Ascending aorta (tissue), 2 donors: ENCODE data around the gene TRANK1. TPM values are rescaled to one million over a fixed set of nuclear protein-coding genes. Genes with fewer than 3 reads are reported as not detected.

ENCODE experiments used
- DNase-seq, 2 donors: peaks; one replicate each; pipeline ENCODE4 v3.0.0-alpha.2; 2019; ENCODE audit warnings: low spot score in 2 of 2
- H3K27ac ChIP-seq, 2 donors: fragments of 200-600 bp; sonication (generic); one replicate each; pipeline ENCODE4 v1.5.1; 2016 to 2017; ENCODE audit warnings: mild to moderate bottlenecking in 1 of 2
- H3K27me3 ChIP-seq: fragments of 200-600 bp; sonication (generic); one replicate; pipeline ENCODE4 v1.5.1; 2017
- H3K36me3 ChIP-seq, 2 donors: fragments of 200-600 bp; sonication (generic); one replicate each; pipeline ENCODE4 v1.5.1; 2016
- H3K4me1 ChIP-seq, 2 donors: fragments of 200-600 bp; sonication (generic); one replicate each; pipeline ENCODE4 v1.5.1; 2016 to 2017; ENCODE audit warnings: mild to moderate bottlenecking in 1 of 2
- H3K4me3 ChIP-seq, 2 donors: fragments of 200-600 bp; sonication (generic); one replicate each; pipeline ENCODE4 v1.5.1; 2016 to 2017; ENCODE audit warnings: mild to moderate bottlenecking in 1 of 2
- H3K9me3 ChIP-seq, 2 donors: fragments of 200-600 bp; sonication (generic); one replicate each; pipeline ENCODE4 v1.5.1; 2016
- intact Hi-C: fragments of 100-400 bp; cut with DNase I; formaldehyde crosslinking; loops from one replicate; pipeline ENCODE4 v1.15.1; 2023
- total RNA-seq: library from RNA; depleted of rRNA; stranded (reverse); fragments of >200 nt; gene quantifications from one replicate; pipeline ENCODE4 v1.1.0, GENCODE V29; 2016
- TF ChIP-seq, protein P1 (sequence below), 3 experiments: fragments of 200-600 bp in 2 of 3; fragments of 450-650 bp in 1 of 3; sonication (generic) in 2 of 3; IDR thresholded peaks; one replicate each; pipeline ENCODE4 v1.5.1; 2016 to 2019; ENCODE audit warnings: antibody characterized with exemption in 3 of 3, mild to moderate bottlenecking in 1 of 3, moderate library complexity in 1 of 3

The TRANK1 gene
- total RNA-seq, 1 donor from 2014 or later: 14.8 TPM

DNA sequence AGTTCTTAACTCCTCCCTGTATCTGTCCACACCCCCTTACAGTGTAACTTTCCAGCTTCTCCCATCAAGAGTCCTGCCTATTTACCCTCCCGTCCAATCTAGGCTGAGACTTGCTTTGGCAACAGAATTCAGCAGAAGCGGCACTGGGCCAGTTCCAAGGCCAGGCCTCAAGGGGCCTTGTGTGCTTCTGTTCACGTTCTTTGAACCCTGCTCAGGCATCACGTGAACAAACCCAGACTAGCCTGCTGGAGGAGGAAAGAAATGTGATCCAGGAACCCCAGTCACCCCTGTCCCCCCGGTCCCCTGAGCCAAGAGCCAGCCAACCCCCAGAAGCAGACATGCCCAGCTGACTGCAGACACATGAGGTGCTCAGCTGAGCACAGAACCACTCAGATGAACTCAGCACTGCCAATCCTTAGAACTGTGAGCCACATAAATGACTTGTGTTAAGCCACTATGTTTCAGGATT lies 104.4 kb downstream of the TRANK1 start:
- DNase-seq: no peak
- no peaks in the 10 kb centered on the region for H3K27me3 ChIP-seq
- peaks cover 37 to 54% of the 10 kb centered on the region in 2 donors for H3K36me3 ChIP-seq
- H3K27ac ChIP-seq: no peak overlapping the region
- no peak overlapping the region for H3K4me3 ChIP-seq
- TF ChIP-seq, protein P1, sequence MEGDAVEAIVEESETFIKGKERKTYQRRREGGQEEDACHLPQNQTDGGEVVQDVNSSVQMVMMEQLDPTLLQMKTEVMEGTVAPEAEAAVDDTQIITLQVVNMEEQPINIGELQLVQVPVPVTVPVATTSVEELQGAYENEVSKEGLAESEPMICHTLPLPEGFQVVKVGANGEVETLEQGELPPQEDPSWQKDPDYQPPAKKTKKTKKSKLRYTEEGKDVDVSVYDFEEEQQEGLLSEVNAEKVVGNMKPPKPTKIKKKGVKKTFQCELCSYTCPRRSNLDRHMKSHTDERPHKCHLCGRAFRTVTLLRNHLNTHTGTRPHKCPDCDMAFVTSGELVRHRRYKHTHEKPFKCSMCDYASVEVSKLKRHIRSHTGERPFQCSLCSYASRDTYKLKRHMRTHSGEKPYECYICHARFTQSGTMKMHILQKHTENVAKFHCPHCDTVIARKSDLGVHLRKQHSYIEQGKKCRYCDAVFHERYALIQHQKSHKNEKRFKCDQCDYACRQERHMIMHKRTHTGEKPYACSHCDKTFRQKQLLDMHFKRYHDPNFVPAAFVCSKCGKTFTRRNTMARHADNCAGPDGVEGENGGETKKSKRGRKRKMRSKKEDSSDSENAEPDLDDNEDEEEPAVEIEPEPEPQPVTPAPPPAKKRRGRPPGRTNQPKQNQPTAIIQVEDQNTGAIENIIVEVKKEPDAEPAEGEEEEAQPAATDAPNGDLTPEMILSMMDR (IDR thresholded peaks at IDR 0.05): no peak
- H3K4me1 ChIP-seq: no peaks in the 10 kb centered on the region
- no peaks in the 10 kb centered on the region for H3K9me3 ChIP-seq
- intact Hi-C loops: no loop called here

DNA sequence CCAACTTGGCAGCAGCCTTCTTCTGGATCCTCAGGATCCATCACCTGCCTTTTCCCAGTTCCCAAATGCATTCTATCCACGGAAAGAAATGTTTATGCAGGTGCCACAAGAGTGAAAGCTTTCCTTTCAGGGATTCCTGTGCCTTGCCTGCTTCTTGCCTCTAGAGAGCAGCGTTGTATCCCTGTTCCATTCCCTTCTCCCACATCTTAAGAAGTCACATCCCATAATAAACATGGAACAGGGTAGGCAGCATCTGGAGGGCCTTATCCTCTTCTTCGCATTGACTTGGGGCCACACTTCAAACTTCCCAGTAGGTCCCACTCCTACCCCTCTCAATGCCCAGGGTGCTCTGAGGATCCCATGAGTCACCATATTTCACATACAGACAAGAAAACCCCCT lies 107.8 kb downstream of the TRANK1 start:
- Histone ChIP-seq H3K9me3 (no peaks in the 10 kb centered on the region), H3K36me3 (peaks cover 41 to 60% of the 10 kb centered on the region in 2 donors)
- intact Hi-C loops: no loop called here

GRCh38 chr3:36833160-36833814 lies 111.6 kb downstream of the TRANK1 start:
- no peak overlapping the region for H3K27ac ChIP-seq
- H3K9me3 ChIP-seq: no peaks in the 10 kb centered on the region
- H3K36me3 ChIP-seq: peaks cover 34 to 64% of the 10 kb centered on the region in 2 donors
- no peaks in the 10 kb centered on the region for H3K27me3 ChIP-seq
- TF ChIP-seq, protein P1 (IDR thresholded peaks at IDR 0.05): no peak
- intact Hi-C loops: no loop called here
- no peak for DNase-seq
- no peaks in the 10 kb centered on the region for H3K4me1 ChIP-seq
- no peak overlapping the region for H3K4me3 ChIP-seq

More for the DNA sequence above, 107.8 kb downstream of the TRANK1 start:
- Histone ChIP-seq H3K27ac (no peak overlapping the region), H3K4me1 (no peaks in the 10 kb centered on the region), H3K27me3 (no peaks in the 10 kb centered on the region), H3K4me3 (no peak overlapping the region)
- TF ChIP-seq, protein P1 (IDR thresholded peaks at IDR 0.05): no peak
- no peak for DNase-seq

- peaks cover 33 to 55% of the 10 kb centered on the region in 2 donors for H3K36me3 ChIP-seq
- no peaks in the 10 kb centered on the region for H3K4me1 ChIP-seq
- H3K9me3 ChIP-seq: no peaks in the 10 kb centered on the region
- DNase-seq: no peak
- intact Hi-C loops: no loop called here
- H3K27ac ChIP-seq: no peak overlapping the region
- TF ChIP-seq, protein P1 (IDR thresholded peaks at IDR 0.05): no peak
- no peaks in the 10 kb centered on the region for H3K27me3 ChIP-seq
- no peak overlapping the region for H3K4me3 ChIP-seq
These were observed 112.4 kb downstream of the TRANK1 start for GRCh38 chr3:36832406-36832805.

DNA sequence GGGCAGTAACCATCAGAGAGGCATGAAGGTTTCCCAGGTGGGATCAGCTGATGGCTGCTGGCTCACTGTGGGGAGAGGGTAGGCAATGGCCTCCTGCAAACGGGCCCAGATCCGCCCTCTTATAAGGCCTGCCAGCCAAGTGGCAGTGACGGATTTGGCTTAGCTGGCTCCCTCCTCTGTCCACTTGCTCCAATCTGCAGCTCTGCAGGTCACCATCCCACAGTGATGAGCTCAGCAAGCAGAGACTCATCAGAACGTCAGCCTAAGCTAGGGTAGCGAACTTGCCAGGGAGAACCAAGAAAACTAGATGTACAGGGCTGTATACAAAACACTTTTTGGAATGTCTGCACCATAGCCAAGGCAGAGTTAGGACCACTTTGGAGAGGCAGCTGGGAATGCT lies 117.7 kb downstream of the TRANK1 start:
- TF ChIP-seq, protein P1 (IDR thresholded peaks at IDR 0.05): no peak
- Histone ChIP-seq H3K27me3 (no peaks in the 10 kb centered on the region), H3K36me3 (peaks cover 24 to 41% of the 10 kb centered on the region in 2 donors)

More for the DNA sequence above, 117.7 kb downstream of the TRANK1 start:
- no peaks in the 10 kb centered on the region for H3K4me1 ChIP-seq
- no peak overlapping the region for H3K27ac ChIP-seq
- no peak for DNase-seq
- no peaks in the 10 kb centered on the region for H3K9me3 ChIP-seq
- intact Hi-C loops: no loop called here
- H3K4me3 ChIP-seq: no peak overlapping the region
